ENCODE data around the gene TCF4.
A peak's percentile ranks its signal among the peaks of the same experiment; 100 is the strongest.

The TCF4 gene

DNA sequence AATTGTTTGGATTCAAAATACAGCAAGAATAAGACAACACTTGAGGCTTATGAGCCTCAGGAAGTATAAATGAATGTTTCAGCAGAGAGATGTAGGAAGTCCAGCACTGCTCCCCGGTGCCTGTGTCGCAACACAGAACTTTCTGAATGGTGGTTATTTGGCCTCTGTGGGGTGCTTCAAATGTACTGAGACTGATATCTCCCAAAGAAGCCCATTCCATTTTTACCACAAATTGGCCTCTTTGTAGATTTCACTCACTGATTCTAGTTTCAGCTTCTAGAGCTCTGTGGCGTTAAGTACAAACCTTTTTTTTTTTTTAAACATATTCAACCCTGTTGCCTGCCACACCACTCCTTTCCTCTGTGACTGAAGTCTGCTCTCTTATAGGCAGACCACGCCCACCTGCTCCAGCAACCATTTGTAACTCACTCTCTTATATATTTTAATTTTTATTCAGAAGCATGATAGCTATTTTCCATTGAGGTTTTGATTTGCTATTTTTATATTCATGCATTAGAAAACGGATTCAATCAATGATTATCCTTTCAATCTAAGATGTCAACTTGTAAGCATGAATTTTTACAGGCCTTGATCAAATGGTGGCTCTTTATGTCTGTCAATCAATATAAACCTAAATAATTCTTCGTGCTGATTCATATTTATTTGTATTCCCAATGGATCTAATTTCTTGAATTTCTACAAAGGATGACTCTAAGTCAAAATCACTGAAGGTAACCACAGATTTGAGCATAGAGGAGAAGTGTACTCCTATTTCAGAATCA is 351.7 kb downstream of the TCF4 start:
- no peak for TF ChIP-seq TCF4 (CRISPR knock-in tag; IDR thresholded peaks at IDR 0.05; ENCODE audit: borderline replicate concordance)
- ATAC-seq = no peak

DNA sequence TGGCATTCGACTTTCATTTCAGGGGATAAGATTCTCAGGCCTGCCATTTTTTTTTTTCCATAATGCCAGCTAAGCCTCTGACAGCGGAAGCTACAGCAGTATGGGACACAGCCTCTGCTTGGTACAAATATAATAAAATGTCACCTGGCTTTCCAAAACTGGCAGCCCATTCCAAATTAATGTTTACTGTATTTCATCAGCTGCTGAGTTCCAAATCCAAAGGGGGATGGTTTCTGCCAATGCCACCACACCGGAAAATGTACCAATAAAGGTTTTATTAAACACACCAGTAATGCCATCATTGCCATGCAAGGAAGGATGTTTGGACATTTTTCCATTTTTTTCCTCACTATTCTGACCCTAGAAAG is 352.9 kb downstream of the TCF4 start:
- TF ChIP-seq ZNF565 (CRISPR knock-in tag; conservative IDR thresholded peaks at IDR 0.05; ENCODE audit: low read depth) (no peak), BACH2 (CRISPR knock-in tag; IDR thresholded peaks at IDR 0.05; ENCODE audit: borderline replicate concordance) (no peak), SNAI2 (CRISPR knock-in tag; IDR thresholded peaks at IDR 0.05) (no peak), ISL1 (CRISPR knock-in tag; IDR thresholded peaks at IDR 0.05) (no peak), ARNTL (CRISPR knock-in tag; IDR thresholded peaks at IDR 0.05; ENCODE audit: borderline replicate concordance, low read depth) (no peak), ZC3H10 (CRISPR knock-in tag; IDR thresholded peaks at IDR 0.05) (no peak), PPARA (CRISPR knock-in tag; IDR thresholded peaks at IDR 0.05; ENCODE audit: borderline replicate concordance) (no peak), ZFP3 (CRISPR knock-in tag; IDR thresholded peaks at IDR 0.05) (no peak), TCF4 (CRISPR knock-in tag; IDR thresholded peaks at IDR 0.05; ENCODE audit: borderline replicate concordance) (no peak), GLIS3 (CRISPR knock-in tag; IDR thresholded peaks at IDR 0.05) (no peak), RARB (CRISPR knock-in tag; IDR thresholded peaks at IDR 0.05) (no peak), TOX (CRISPR knock-in tag; IDR thresholded peaks at IDR 0.05; ENCODE audit: borderline replicate concordance) (no peak)
- TF ChIP-seq, protein P1, sequence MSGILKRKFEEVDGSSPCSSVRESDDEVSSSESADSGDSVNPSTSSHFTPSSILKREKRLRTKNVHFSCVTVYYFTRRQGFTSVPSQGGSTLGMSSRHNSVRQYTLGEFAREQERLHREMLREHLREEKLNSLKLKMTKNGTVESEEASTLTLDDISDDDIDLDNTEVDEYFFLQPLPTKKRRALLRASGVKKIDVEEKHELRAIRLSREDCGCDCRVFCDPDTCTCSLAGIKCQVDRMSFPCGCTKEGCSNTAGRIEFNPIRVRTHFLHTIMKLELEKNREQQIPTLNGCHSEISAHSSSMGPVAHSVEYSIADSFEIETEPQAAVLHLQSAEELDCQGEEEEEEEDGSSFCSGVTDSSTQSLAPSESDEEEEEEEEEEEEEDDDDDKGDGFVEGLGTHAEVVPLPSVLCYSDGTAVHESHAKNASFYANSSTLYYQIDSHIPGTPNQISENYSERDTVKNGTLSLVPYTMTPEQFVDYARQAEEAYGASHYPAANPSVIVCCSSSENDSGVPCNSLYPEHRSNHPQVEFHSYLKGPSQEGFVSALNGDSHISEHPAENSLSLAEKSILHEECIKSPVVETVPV (CRISPR knock-in tag; IDR thresholded peaks at IDR 0.05) = no peak
- TF ChIP-seq, protein P2, sequence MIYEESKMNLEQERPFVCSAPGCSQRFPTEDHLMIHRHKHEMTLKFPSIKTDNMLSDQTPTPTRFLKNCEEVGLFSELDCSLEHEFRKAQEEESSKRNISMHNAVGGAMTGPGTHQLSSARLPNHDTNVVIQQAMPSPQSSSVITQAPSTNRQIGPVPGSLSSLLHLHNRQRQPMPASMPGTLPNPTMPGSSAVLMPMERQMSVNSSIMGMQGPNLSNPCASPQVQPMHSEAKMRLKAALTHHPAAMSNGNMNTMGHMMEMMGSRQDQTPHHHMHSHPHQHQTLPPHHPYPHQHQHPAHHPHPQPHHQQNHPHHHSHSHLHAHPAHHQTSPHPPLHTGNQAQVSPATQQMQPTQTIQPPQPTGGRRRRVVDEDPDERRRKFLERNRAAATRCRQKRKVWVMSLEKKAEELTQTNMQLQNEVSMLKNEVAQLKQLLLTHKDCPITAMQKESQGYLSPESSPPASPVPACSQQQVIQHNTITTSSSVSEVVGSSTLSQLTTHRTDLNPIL (CRISPR knock-in tag; IDR thresholded peaks at IDR 0.05; ENCODE audit: low read depth) = no peak
- no peak; the same call in 2 of the 3 replicates for ATAC-seq

DNA sequence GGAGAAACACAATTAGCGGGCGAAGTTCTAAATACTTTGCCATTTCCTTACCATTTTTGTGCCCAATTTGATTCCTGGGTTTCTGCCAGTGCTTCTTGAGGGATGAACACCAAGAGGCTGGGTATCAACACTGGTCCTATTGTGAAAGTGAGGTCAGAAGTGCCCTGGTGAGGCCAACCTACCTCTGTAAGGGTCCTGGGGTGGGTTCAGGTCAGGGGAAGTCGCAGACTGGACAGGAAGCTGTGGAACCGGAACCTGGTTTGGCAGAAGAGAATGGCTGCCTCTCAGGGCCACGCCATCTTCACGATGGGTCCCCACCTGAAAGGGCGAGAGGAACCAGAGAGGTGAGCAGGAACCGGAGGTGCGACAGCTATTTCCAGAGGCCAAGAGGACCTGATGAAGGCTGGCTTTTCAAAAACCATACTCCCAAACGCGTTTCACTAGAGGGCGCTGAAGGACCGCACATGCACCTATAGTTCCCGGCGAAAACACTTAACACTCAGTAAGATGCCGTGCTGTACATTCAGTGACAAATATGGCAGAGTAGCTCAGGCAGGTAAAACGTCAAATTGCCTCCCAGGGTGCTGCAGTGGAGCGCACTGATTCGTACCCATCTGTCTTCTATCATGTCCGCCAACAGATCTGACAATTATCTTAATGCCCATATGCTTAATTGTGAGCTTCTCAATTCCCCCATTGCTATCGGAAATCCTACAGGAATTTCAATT is 353.5 kb downstream of the TCF4 start:
- TF ChIP-seq SNAI2 (CRISPR knock-in tag; IDR thresholded peaks at IDR 0.05) (no peak), RARB (CRISPR knock-in tag; IDR thresholded peaks at IDR 0.05) (no peak), ESRRG (CRISPR knock-in tag; IDR thresholded peaks at IDR 0.05) (no peak), ZC3H10 (CRISPR knock-in tag; IDR thresholded peaks at IDR 0.05) (no peak), PPARA (CRISPR knock-in tag; IDR thresholded peaks at IDR 0.05; ENCODE audit: borderline replicate concordance) (no peak), ISL1 (CRISPR knock-in tag; IDR thresholded peaks at IDR 0.05) (no peak), BACH2 (CRISPR knock-in tag; IDR thresholded peaks at IDR 0.05; ENCODE audit: borderline replicate concordance) (no peak)
- TF ChIP-seq, protein P3, sequence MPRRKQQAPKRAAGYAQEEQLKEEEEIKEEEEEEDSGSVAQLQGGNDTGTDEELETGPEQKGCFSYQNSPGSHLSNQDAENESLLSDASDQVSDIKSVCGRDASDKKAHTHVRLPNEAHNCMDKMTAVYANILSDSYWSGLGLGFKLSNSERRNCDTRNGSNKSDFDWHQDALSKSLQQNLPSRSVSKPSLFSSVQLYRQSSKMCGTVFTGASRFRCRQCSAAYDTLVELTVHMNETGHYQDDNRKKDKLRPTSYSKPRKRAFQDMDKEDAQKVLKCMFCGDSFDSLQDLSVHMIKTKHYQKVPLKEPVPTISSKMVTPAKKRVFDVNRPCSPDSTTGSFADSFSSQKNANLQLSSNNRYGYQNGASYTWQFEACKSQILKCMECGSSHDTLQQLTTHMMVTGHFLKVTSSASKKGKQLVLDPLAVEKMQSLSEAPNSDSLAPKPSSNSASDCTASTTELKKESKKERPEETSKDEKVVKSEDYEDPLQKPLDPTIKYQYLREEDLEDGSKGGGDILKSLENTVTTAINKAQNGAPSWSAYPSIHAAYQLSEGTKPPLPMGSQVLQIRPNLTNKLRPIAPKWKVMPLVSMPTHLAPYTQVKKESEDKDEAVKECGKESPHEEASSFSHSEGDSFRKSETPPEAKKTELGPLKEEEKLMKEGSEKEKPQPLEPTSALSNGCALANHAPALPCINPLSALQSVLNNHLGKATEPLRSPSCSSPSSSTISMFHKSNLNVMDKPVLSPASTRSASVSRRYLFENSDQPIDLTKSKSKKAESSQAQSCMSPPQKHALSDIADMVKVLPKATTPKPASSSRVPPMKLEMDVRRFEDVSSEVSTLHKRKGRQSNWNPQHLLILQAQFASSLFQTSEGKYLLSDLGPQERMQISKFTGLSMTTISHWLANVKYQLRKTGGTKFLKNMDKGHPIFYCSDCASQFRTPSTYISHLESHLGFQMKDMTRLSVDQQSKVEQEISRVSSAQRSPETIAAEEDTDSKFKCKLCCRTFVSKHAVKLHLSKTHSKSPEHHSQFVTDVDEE (CRISPR knock-in tag; IDR thresholded peaks at IDR 0.05) = peak; percentile 58; the same call in 1 of the 2 replicates
- TF ChIP-seq, protein P4, sequence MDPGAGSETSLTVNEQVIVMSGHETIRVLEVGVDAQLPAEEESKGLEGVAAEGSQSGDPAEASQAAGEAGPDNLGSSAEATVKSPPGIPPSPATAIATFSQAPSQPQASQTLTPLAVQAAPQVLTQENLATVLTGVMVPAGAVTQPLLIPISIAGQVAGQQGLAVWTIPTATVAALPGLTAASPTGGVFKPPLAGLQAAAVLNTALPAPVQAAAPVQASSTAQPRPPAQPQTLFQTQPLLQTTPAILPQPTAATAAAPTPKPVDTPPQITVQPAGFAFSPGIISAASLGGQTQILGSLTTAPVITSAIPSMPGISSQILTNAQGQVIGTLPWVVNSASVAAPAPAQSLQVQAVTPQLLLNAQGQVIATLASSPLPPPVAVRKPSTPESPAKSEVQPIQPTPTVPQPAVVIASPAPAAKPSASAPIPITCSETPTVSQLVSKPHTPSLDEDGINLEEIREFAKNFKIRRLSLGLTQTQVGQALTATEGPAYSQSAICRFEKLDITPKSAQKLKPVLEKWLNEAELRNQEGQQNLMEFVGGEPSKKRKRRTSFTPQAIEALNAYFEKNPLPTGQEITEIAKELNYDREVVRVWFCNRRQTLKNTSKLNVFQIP (CRISPR knock-in tag; IDR thresholded peaks at IDR 0.05; ENCODE audit: borderline replicate concordance, low read depth) = no peak
- ATAC-seq = peak; percentile 90

DNA sequence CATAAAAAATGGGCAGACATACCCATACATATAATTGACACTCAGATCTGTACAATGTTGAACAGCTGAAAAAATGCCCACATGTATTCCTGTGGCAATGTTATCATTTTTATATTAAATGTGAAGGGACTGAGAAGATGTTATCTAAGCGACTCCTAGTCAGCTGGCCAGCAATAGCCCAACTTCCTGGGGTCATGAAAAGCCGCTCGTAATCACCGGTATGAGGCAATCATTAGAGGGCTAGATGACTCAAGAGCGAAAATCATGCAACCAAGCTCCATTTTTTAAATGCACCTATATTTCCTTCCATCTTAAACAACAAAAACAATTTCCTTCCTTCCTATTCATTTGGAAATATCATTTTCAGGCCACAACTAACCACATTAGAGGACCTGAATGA is 354.1 kb downstream of the TCF4 start:
- no peak for ATAC-seq
- TF ChIP-seq, protein P4 (CRISPR knock-in tag; IDR thresholded peaks at IDR 0.05; ENCODE audit: borderline replicate concordance, low read depth) = no peak
- TF ChIP-seq GLIS3 (CRISPR knock-in tag; IDR thresholded peaks at IDR 0.05) = no peak
- no peak for TF ChIP-seq ISL1 (CRISPR knock-in tag; IDR thresholded peaks at IDR 0.05)
- TF ChIP-seq, protein P2 (CRISPR knock-in tag; IDR thresholded peaks at IDR 0.05; ENCODE audit: low read depth) = no peak
- no peak for TF ChIP-seq SNAI2 (CRISPR knock-in tag; IDR thresholded peaks at IDR 0.05)
- TF ChIP-seq PPARA (CRISPR knock-in tag; IDR thresholded peaks at IDR 0.05; ENCODE audit: borderline replicate concordance) = no peak
- no peak for TF ChIP-seq RARB (CRISPR knock-in tag; IDR thresholded peaks at IDR 0.05)
- no peak for TF ChIP-seq CSDC2 (CRISPR knock-in tag; IDR thresholded peaks at IDR 0.05)
- TF ChIP-seq BACH2 (CRISPR knock-in tag; IDR thresholded peaks at IDR 0.05; ENCODE audit: borderline replicate concordance) = no peak
- no peak for TF ChIP-seq ZNF70 (CRISPR knock-in tag; IDR thresholded peaks at IDR 0.05)
- TF ChIP-seq, protein P3 (CRISPR knock-in tag; IDR thresholded peaks at IDR 0.05) = no peak

Data from SK-N-SH treated with all-trans-retinoic acid at 6 μM for 48 hours (cell line).